CD4-positive, alpha-beta T cell treated with Interleukin-17A for 1 hour (primary cell): ENCODE data around the gene HGS.

Experiments used
- DNase-seq: peaks from one replicate; pipeline ENCODE4 v3.0.0-alpha.2; 2020

HGS gene

GRCh38 chr17:81656118-81656743 is 27.6 kb upstream of the HGS start, which contains the start of gene PDE6G:
Gene PDE6G, minus strand, starts transcription at chr17:81656542. Its CDS starts 3,237 bp downstream, at chr17:81653305.
- DNase-seq = no peak

- DNase-seq = no peak
Measured at GRCh38 chr17:81656835-81657234, 27.0 kb upstream of the HGS start.

- DNase-seq = no peak
Measured at GRCh38 chr17:81659038-81659437, 24.8 kb upstream of the HGS start.

GRCh38 chr17:81660441-81660840 is 23.4 kb upstream of the HGS start:
- no peak for DNase-seq

GRCh38 chr17:81662002-81662401 is 21.8 kb upstream of the HGS start:
- no peak for DNase-seq

GRCh38 chr17:81664051-81664470 is 19.8 kb upstream of the HGS start:
- no peak for DNase-seq

- DNase-seq = peak; percentile 48
Measured at GRCh38 chr17:81665205-81666091, 18.4 kb upstream of the HGS start.

GRCh38 chr17:81666092-81666341 is 17.8 kb upstream of the HGS start:
- no peak for DNase-seq

- peak; percentile 92 for DNase-seq
Measured at GRCh38 chr17:81666342-81667191, 17.2 kb upstream of the HGS start, which contains the start of the genes CCDC137 and OXLD1. Gene CCDC137, plus strand, starts transcription at chr17:81666737. Its CDS starts 30 bp downstream, at chr17:81666767. Gene OXLD1, minus strand, starts transcription at chr17:81666605. Its CDS starts 28 bp downstream, at chr17:81666577.

GRCh38 chr17:81667754-81668153 is 16.1 kb upstream of the HGS start:
- DNase-seq = no peak

- DNase-seq = no peak
Measured at GRCh38 chr17:81672504-81672903, 11.3 kb upstream of the HGS start.

GRCh38 chr17:81672954-81673353 is 10.9 kb upstream of the HGS start:
- DNase-seq = no peak

GRCh38 chr17:81673561-81674258 is 10.1 kb upstream of the HGS start:
- DNase-seq = no peak

GRCh38 chr17:81675515-81676221 is 8.1 kb upstream of the HGS start:
- DNase-seq = peak; percentile 55

GRCh38 chr17:81676906-81677305 is 6.9 kb upstream of the HGS start:
- DNase-seq = no peak

- DNase-seq = no peak
Measured at GRCh38 chr17:81680150-81680549, 3.7 kb upstream of the HGS start.

- no peak for DNase-seq
Measured at GRCh38 chr17:81681672-81682071, 2.1 kb upstream of the HGS start.

- DNase-seq = no peak
Measured at GRCh38 chr17:81682565-81683207, 1.1 kb upstream of the HGS start.

- DNase-seq = no peak
Measured at GRCh38 chr17:81683208-81683583, 615 bp upstream of the HGS start.

GRCh38 chr17:81684442-81684911 is 666 bp downstream of the HGS start:
- no peak for DNase-seq

GRCh38 chr17:81685108-81685507 is 1.3 kb downstream of the HGS start:
- DNase-seq = no peak
